ENCODE data around the gene FAM50B.

GRCh38 chr6:3813150-3813780 is 35.9 kb upstream of the FAM50B start:
- TF ChIP-seq ELF4 (IDR thresholded peaks at IDR 0.05): no peak
- no peak for TF ChIP-seq BHLHE40 (IDR thresholded peaks at IDR 0.05; ENCODE audit: borderline replicate concordance)
